Right atrium auricular region (tissue), 2 donors: ENCODE measurements around the gene APBA1. TPM values are rescaled to one million over a fixed set of nuclear protein-coding genes. Genes with fewer than 3 reads are reported as not detected.

Experiments
- DNase-seq: peaks from one replicate; pipeline ENCODE4 v3.0.0-alpha.2; 2019; ENCODE audit warnings: low spot score
- H3K27ac ChIP-seq, 2 donors: fragments of 200-600 bp; sonication (generic); 1 replicate in 1 of 2; 2 replicates in 1 of 2; pipeline ENCODE4 v1.5.1; 2016 to 2019
- H3K27me3 ChIP-seq, 2 donors: fragments of 200-600 bp; sonication (generic); one replicate each; pipeline versions ENCODE4 v1.5.1 to v1.6.0; 2017 to 2019
- H3K36me3 ChIP-seq: fragments of 200-600 bp; sonication (generic); one replicate; pipeline ENCODE4 v1.5.1; 2016
- H3K4me1 ChIP-seq, 2 donors: fragments of 200-600 bp; sonication (generic); one replicate each; pipeline versions ENCODE4 v1.5.1 to v1.6.0; 2017 to 2019
- H3K4me3 ChIP-seq, 2 donors: fragments of 200-600 bp; sonication (generic); 1 replicate in 1 of 2; 2 replicates in 1 of 2; pipeline ENCODE4 v1.5.1; 2017 to 2019; ENCODE audit warnings: mild to moderate bottlenecking in 1 of 2, moderate library complexity in 1 of 2
- H3K9me3 ChIP-seq, 2 donors: fragments of 200-600 bp; sonication (generic); one replicate each; pipeline ENCODE4 v1.5.1; 2019
- CTCF ChIP-seq, 2 donors: fragments of 200-600 bp; sonication (generic); IDR thresholded peaks; one replicate each; pipeline ENCODE4 v1.5.1; 2019; ENCODE audit warnings: antibody characterized with exemption in 2 of 2
- total RNA-seq, 2 donors: library from RNA; depleted of rRNA; stranded (reverse); fragments of >200 nt; gene quantifications; one replicate each; pipeline ENCODE4 v1.1.0, GENCODE V29; 2016

The APBA1 gene
- total RNA-seq, 2 donors from 2014 or later = 5.6 to 12.1 TPM

GRCh38 chr9:69483886-69484422, 188.2 kb downstream of the APBA1 start:
- Histone ChIP-seq H3K4me3 (no peak overlapping the region), H3K4me1 (no peaks in the 10 kb centered on the region), H3K9me3 (no peaks in the 10 kb centered on the region), H3K27ac (no peak overlapping the region), H3K27me3 (no peaks in the 10 kb centered on the region), H3K36me3 (no peaks in the 10 kb centered on the region)
- no peak for DNase-seq
- TF ChIP-seq CTCF (IDR thresholded peaks at IDR 0.05) = no peak

GRCh38 chr9:69476797-69477196, 195.4 kb downstream of the APBA1 start:
- no peak for TF ChIP-seq CTCF (IDR thresholded peaks at IDR 0.05)
- Histone ChIP-seq H3K4me3 (no peak overlapping the region), H3K4me1 (no peaks in the 10 kb centered on the region), H3K36me3 (no peaks in the 10 kb centered on the region), H3K27ac (no peak overlapping the region), H3K27me3 (no peaks in the 10 kb centered on the region), H3K9me3 (no peaks in the 10 kb centered on the region)
- DNase-seq = no peak

GRCh38 chr9:69476016-69476415, 196.2 kb downstream of the APBA1 start:
- no peaks in the 10 kb centered on the region for H3K9me3 ChIP-seq
- no peak overlapping the region for H3K4me3 ChIP-seq
- no peak overlapping the region for H3K27ac ChIP-seq
- TF ChIP-seq CTCF (IDR thresholded peaks at IDR 0.05) = no peak
- H3K27me3 ChIP-seq = no peaks in the 10 kb centered on the region
- no peaks in the 10 kb centered on the region for H3K36me3 ChIP-seq
- no peaks in the 10 kb centered on the region for H3K4me1 ChIP-seq
- DNase-seq = no peak

GRCh38 chr9:69474821-69475220, 197.3 kb downstream of the APBA1 start:
- Histone ChIP-seq H3K4me1 (no peaks in the 10 kb centered on the region), H3K9me3 (no peaks in the 10 kb centered on the region), H3K27ac (no peak overlapping the region), H3K27me3 (no peaks in the 10 kb centered on the region), H3K4me3 (no peak overlapping the region), H3K36me3 (no peaks in the 10 kb centered on the region)
- no peak for DNase-seq
- TF ChIP-seq CTCF (IDR thresholded peaks at IDR 0.05) = no peak

GRCh38 chr9:69472101-69472620, 200.0 kb downstream of the APBA1 start:
- no peak for TF ChIP-seq CTCF (IDR thresholded peaks at IDR 0.05)

GRCh38 chr9:69471433-69471832, 200.7 kb downstream of the APBA1 start:
- H3K27ac ChIP-seq = no peak overlapping the region
- no peak for DNase-seq
- H3K27me3 ChIP-seq = no peaks in the 10 kb centered on the region
- peaks cover 0 to 2% of the 10 kb centered on the region in 2 donors for H3K4me1 ChIP-seq
- no peaks in the 10 kb centered on the region for H3K36me3 ChIP-seq
- no peak overlapping the region for H3K4me3 ChIP-seq
- H3K9me3 ChIP-seq = no peaks in the 10 kb centered on the region
- TF ChIP-seq CTCF (IDR thresholded peaks at IDR 0.05) = no peak

More at GRCh38 chr9:69472101-69472620, 200.0 kb downstream of the APBA1 start:
- no peak for DNase-seq
- Histone ChIP-seq H3K4me3 (no peak overlapping the region), H3K4me1 (no peaks in the 10 kb centered on the region), H3K36me3 (no peaks in the 10 kb centered on the region), H3K27ac (no peak overlapping the region), H3K9me3 (no peaks in the 10 kb centered on the region), H3K27me3 (no peaks in the 10 kb centered on the region)
